ENCODE data around the gene CCDC60. TPM values are rescaled to one million over a fixed set of nuclear protein-coding genes. Genes with fewer than 3 reads are reported as not detected.

The CCDC60 gene
- total RNA-seq, 2 donors from 2014 or later, result 4.3 to 4.9 TPM

GRCh38 chr12:119307747-119308146 lies 26.8 kb upstream of the CCDC60 start:
- Histone ChIP-seq H3K4me3 (no peak overlapping the region), H3K36me3 (no peaks in the 10 kb centered on the region), H3K9me3 (no peaks in the 10 kb centered on the region), H3K27me3 (replicated peaks; ENCODE audit: insufficient read depth) (no peaks in the 10 kb centered on the region), H3K27ac (no peak overlapping the region), H3K4me1 (replicated peaks) (no peaks in the 10 kb centered on the region)
- no peak for DNase-seq (ENCODE audit: low spot score)
- intact Hi-C loops (cut with DNase I), result no loop called here
- 88% methylated on average over 2 of the region's 2 CpGs for WGBS
- TF ChIP-seq CTCF (IDR thresholded peaks at IDR 0.05), result no peak
- no peak for TF ChIP-seq POLR2AphosphoS5 (IDR thresholded peaks at IDR 0.05)
- no peak for TF ChIP-seq POLR2A (IDR thresholded peaks at IDR 0.05)

DNA sequence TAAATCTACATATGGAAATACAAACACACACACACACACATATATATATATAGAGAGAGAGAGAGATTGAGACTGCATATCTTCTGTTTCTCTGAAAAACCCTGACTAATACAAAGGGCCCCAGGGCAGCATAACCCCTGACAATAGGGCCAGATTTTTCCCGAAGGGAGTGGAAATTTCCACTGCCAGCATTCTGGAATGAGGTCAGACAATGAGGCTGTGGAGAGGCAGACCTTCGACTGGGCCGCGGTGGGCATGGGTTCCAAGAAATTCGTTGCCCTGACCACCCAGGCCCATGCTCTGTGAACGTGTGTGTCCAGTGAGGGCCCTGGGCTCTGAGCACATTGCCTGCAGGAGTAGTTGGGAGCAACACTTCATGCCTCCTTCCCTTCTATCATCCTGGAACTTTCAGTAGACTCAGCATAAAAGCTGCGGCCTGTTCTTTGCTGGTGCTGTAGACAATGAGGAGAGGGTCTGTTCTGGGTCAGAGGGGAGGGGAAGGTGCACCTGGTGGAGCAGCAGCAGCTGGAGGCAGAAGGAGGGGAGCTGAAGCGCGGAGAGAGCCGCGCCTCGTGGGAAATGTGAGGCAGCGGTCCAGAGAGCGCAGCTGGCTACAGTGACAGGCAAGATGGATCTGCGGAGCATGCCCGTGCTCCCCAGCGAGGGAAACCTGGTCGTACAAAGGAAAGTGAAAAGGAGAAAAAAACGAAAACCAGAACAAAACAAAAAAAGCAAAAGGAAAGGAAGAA lies 25.6 kb upstream of the CCDC60 start:
- Histone ChIP-seq H3K36me3 (no peaks in the 10 kb centered on the region), H3K4me1 (replicated peaks) (no peaks in the 10 kb centered on the region), H3K27ac (no peak overlapping the region), H3K4me3 (no peak overlapping the region), H3K27me3 (replicated peaks; ENCODE audit: insufficient read depth) (no peaks in the 10 kb centered on the region), H3K9me3 (no peaks in the 10 kb centered on the region)
- intact Hi-C loops (cut with DNase I), result no loop called here
- no peak for TF ChIP-seq CTCF (IDR thresholded peaks at IDR 0.05)
- TF ChIP-seq POLR2A (IDR thresholded peaks at IDR 0.05), result no peak
- no peak for TF ChIP-seq POLR2AphosphoS5 (IDR thresholded peaks at IDR 0.05)
- DNase-seq (ENCODE audit: low spot score), result no peak
- 47% methylated on average over 19 of the region's 19 CpGs for WGBS

DNA sequence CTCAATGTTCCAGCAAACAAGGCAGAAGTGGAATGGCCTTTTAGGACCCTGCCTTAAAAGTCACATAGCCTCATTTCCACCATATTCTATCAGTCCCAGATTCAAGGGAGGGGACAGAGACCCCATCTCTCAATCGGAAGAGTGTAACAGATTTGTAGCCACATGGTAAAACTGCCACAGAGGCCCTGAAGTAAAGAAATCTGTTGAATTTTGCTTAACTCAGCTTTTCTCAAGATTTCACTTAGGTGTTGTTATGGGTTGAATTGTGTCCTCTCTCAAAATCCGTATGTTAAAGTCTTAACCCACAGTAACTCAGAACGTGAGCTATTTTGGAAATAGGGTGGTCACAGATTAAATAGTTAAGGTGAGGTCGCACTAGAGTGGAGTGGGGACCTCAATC lies 22.7 kb upstream of the CCDC60 start:
- DNase-seq (ENCODE audit: low spot score), result no peak
- Histone ChIP-seq H3K27ac (no peak overlapping the region), H3K9me3 (no peaks in the 10 kb centered on the region), H3K4me1 (replicated peaks) (no peaks in the 10 kb centered on the region), H3K27me3 (replicated peaks; ENCODE audit: insufficient read depth) (no peaks in the 10 kb centered on the region), H3K36me3 (no peaks in the 10 kb centered on the region), H3K4me3 (no peak overlapping the region)
- TF ChIP-seq CTCF (IDR thresholded peaks at IDR 0.05) (no peak), POLR2AphosphoS5 (IDR thresholded peaks at IDR 0.05) (no peak), POLR2A (IDR thresholded peaks at IDR 0.05) (no peak)
- intact Hi-C loops (cut with DNase I), result loop anchor here (5.0 to 10.0 kb wide), 2 partner anchors 100 to 107 kb away; no protein-coding TSS in a partner anchor
- WGBS, result 57% methylated on average over 4 of the region's 4 CpGs

- H3K27ac ChIP-seq, result no peak overlapping the region
- no peaks in the 10 kb centered on the region for H3K27me3 ChIP-seq (replicated peaks; ENCODE audit: insufficient read depth)
- no peak overlapping the region for H3K4me3 ChIP-seq
- WGBS, result 69% methylated on average over 1 of the region's 1 CpG
- intact Hi-C loops (cut with DNase I), result loop anchor here (5.0 to 10.0 kb wide), 2 partner anchors 99 to 108 kb away; no protein-coding TSS in a partner anchor
- H3K36me3 ChIP-seq, result no peaks in the 10 kb centered on the region
- no peak for TF ChIP-seq POLR2A (IDR thresholded peaks at IDR 0.05)
- TF ChIP-seq POLR2AphosphoS5 (IDR thresholded peaks at IDR 0.05), result no peak
- no peak for TF ChIP-seq CTCF (IDR thresholded peaks at IDR 0.05)
- H3K9me3 ChIP-seq, result no peaks in the 10 kb centered on the region
- no peaks in the 10 kb centered on the region for H3K4me1 ChIP-seq (replicated peaks)
- no peak for DNase-seq (ENCODE audit: low spot score)
These were observed 21.6 kb upstream of the CCDC60 start for GRCh38 chr12:119312904-119313303.

DNA sequence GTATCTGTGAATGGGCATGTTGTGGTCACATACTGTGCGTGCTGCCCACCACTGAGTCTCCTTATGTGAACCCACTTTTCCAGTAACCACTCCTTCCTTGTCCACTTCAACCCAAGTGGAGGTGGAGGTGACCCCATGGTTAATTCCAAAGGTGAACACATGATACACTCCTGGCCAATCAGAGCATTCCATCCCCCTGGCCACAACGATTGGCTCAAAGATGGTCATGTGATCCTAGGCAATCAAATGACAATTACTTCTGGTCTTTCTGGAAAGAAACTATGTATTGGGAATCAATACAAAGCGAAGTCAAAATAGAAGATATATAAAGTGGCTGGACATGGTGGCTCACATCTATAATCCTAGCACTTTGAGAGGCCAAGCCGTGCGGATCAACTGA lies 20.2 kb upstream of the CCDC60 start:
- no peak for DNase-seq (ENCODE audit: low spot score)
- Histone ChIP-seq H3K27me3 (replicated peaks; ENCODE audit: insufficient read depth) (no peaks in the 10 kb centered on the region), H3K9me3 (no peaks in the 10 kb centered on the region), H3K27ac (no peak overlapping the region), H3K4me3 (no peak overlapping the region), H3K4me1 (replicated peaks) (no peaks in the 10 kb centered on the region), H3K36me3 (no peaks in the 10 kb centered on the region)
- 95% methylated on average over 5 of the region's 5 CpGs for WGBS
- intact Hi-C loops (cut with DNase I), result loop anchor here (5.0 to 10.0 kb wide), 2 partner anchors 98 to 109 kb away; no protein-coding TSS in a partner anchor
- TF ChIP-seq POLR2AphosphoS5 (IDR thresholded peaks at IDR 0.05) (no peak), CTCF (IDR thresholded peaks at IDR 0.05) (no peak), POLR2A (IDR thresholded peaks at IDR 0.05) (no peak)

Data from prostate gland (tissue), 2 donors.